Measurements from ENCODE around the gene ATG2A. TPM values are rescaled to one million over a fixed set of nuclear protein-coding genes. Genes with fewer than 3 reads are reported as not detected.

Gene ATG2A
- polyA plus RNA-seq, 2 donors = 10.4 to 11.4 TPM

DNA sequence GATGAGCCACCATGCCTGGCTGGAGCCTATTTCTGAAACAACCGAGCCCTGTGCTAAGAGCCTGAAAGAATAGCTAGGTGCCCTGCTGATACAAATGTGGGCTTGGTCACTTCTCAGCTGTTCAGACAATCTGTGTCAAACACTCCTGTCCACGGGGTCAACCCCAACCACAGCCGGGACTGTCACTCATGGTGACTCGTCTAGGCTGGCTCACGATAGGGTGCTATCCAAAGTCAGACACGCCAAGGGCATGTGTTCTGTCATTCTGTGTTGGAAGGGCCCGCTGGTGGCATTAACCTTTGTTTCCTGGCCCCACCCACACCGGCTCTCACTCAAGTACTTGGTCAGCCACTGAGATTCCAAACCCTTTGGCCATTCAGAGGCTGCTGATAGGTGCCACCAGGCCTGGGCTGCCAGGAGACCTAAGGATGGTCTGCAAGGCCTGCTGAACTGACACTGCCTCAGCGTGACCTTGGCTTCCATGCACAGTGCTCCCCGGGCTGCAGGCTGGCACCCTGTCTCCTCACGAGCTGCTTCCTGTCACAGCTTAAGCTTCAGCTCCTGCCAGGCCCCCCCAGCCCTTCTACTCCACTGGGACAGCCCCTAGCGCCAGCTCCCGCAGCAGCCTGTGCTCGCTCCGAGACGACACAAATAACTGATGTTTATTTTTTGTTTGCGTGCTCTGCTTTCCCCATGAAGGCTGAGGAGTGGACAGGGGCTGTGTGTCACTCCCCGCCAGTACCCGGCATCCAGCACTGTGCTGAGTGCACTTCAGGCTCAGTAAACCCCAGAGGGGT is 58.3 kb downstream of the ATG2A start:
- WGBS, 2 donors = 56 to 61% methylated on average over 19 of the region's 19 CpGs
- Histone ChIP-seq H3K4me3 (ENCODE audit: low read depth in 1 of 2, low read length in 2 of 2) (no peak overlapping the region), H3K4me1 (ENCODE audit: control insufficient read depth in 2 of 2, insufficient read depth in 2 of 2, low read length in 1 of 2) (peaks cover 37 to 50% of the 10 kb centered on the region in 2 donors)

DNA sequence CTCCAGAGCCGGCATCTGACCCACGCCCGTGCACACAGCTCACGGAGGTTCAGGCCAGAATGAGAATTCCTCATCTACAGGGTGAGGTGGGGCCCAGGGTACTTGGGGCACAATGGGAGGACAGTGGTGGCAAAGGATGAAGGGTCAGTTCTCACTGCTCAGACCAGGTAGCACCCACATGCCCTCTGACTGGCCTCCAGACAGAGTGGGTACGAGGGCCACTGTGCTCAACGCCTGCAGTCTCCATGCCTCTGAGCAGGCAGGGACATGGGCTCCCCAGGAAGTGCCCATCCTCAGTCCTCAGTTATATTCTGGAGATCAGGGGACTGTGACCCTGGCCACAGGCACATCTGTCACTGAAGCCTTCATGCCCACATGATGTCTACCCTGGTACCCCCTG is 59.5 kb downstream of the ATG2A start:
- Histone ChIP-seq H3K4me3 (ENCODE audit: low read depth in 1 of 2, low read length in 2 of 2) (no peak overlapping the region), H3K4me1 (ENCODE audit: control insufficient read depth in 2 of 2, insufficient read depth in 2 of 2, low read length in 1 of 2) (peaks cover 29 to 43% of the 10 kb centered on the region in 2 donors), H3K27ac (ENCODE audit: low read depth in 2 of 2, low read length in 1 of 2) (peak overlapping the region; percentile 33 to 66), H3K27me3 (ENCODE audit: control insufficient read depth in 1 of 2, insufficient read depth in 2 of 2, low read length in 2 of 2) (no peaks in the 10 kb centered on the region), H3K9me3 (ENCODE audit: control insufficient read depth in 2 of 2, insufficient read depth in 1 of 2, low read depth in 1 of 2, low read length in 1 of 2) (no peaks in the 10 kb centered on the region), H3K36me3 (ENCODE audit: control insufficient read depth in 2 of 2, insufficient read depth in 2 of 2, low read length in 1 of 2) (peaks cover 0 to 29% of the 10 kb centered on the region in 2 donors)
- 93 to 96% methylated on average over 6 of the region's 6 CpGs for WGBS, 2 donors

More for the DNA sequence above, 58.3 kb downstream of the ATG2A start:
- Histone ChIP-seq H3K36me3 (ENCODE audit: control insufficient read depth in 2 of 2, insufficient read depth in 2 of 2, low read length in 1 of 2) (peaks cover 0 to 26% of the 10 kb centered on the region in 2 donors), H3K27me3 (ENCODE audit: control insufficient read depth in 1 of 2, insufficient read depth in 2 of 2, low read length in 2 of 2) (no peaks in the 10 kb centered on the region), H3K9me3 (ENCODE audit: control insufficient read depth in 2 of 2, insufficient read depth in 1 of 2, low read depth in 1 of 2, low read length in 1 of 2) (no peaks in the 10 kb centered on the region), H3K27ac (ENCODE audit: low read depth in 2 of 2, low read length in 1 of 2) (peak overlapping the region; percentile 29 to 62)

DNA sequence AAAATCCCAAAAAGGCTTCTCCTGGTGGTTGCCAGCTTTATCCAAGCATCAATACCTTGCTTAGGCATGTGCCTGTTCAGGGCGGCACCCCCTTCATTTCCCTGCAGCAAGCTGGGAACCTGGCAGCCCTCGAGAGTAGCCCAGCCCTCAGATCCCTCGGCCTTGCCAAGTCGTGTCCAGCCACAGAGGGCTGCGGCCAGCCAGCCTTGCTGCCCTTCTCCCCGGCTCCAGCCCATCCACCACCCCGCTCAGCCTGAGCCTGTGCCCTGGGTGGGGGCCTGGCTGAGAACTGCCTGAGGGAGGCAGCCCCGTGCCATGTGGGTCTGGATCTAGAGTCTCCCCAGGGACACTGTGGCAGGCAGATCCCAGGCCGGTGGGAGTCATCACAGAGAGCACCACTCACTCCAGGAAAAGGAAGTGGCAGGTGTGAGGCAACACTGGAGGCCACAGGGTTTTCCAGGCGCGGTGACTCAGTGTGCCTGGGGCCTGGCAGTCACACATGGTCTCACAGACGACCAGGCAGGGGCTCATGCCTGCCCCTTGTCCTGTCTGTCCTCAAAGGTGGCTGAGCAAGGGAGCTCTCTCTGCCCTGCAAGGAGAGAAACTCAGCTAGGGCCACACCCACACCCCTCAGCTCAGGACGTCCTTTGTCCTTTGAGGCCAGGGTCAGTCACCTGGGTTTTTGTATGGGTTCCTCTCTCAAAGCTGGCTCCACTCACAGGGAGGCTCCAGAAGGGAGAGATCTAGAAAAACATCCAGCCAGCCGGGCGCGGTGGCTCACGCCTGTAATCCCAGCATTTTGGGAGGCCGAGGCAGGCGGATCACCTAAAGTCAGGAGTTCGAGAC is 60.4 kb downstream of the ATG2A start:
- Histone ChIP-seq H3K4me1 (ENCODE audit: control insufficient read depth in 2 of 2, insufficient read depth in 2 of 2, low read length in 1 of 2) (peaks cover 29 to 43% of the 10 kb centered on the region in 2 donors), H3K4me3 (ENCODE audit: low read depth in 1 of 2, low read length in 2 of 2) (no peak overlapping the region), H3K36me3 (ENCODE audit: control insufficient read depth in 2 of 2, insufficient read depth in 2 of 2, low read length in 1 of 2) (peaks cover 0 to 29% of the 10 kb centered on the region in 2 donors), H3K27ac (ENCODE audit: low read depth in 2 of 2, low read length in 1 of 2) (peak overlapping the region; percentile 83 to 96), H3K27me3 (ENCODE audit: control insufficient read depth in 1 of 2, insufficient read depth in 2 of 2, low read length in 2 of 2) (no peaks in the 10 kb centered on the region), H3K9me3 (ENCODE audit: control insufficient read depth in 2 of 2, insufficient read depth in 1 of 2, low read depth in 1 of 2, low read length in 1 of 2) (no peaks in the 10 kb centered on the region)
- WGBS, 2 donors = 46 to 57% methylated on average over 20 of the region's 20 CpGs

DNA sequence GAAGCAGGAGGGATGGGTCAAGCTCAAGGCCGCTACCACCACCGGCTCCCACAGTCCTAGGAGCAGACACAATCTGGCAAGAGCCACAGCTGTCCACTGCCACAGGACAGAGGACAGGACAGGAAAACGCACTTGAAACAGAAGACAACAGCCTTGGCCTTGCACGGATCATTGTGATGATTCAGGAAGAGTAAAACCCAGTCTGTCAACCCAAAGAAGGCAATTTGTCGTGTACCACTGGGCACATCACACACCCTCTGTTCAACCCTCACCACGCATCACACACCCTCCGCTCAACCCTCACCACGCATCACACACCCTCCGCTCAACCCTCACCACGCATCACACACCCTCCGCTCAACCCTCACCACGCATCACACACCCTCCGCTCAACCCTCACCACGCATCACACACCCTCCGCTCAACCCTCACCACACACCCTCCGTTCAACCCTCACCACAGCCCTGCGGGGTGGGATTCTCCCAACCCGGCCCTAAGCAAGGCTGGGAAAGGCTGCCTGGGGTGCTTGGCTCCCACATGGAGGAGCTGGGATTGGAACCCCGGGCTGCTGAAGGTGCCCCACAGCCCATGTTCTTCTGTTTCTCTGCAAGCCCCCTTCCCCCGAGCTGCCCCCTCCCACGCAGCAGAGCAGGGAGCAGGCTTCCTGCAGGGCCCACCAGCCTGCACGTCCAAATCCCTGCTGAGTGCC is 61.3 kb downstream of the ATG2A start:
- Histone ChIP-seq H3K4me1 (ENCODE audit: control insufficient read depth in 2 of 2, insufficient read depth in 2 of 2, low read length in 1 of 2) (peaks cover 29 to 48% of the 10 kb centered on the region in 2 donors), H3K9me3 (ENCODE audit: control insufficient read depth in 2 of 2, insufficient read depth in 1 of 2, low read depth in 1 of 2, low read length in 1 of 2) (no peaks in the 10 kb centered on the region), H3K4me3 (ENCODE audit: low read depth in 1 of 2, low read length in 2 of 2) (no peak overlapping the region), H3K27ac (ENCODE audit: low read depth in 2 of 2, low read length in 1 of 2) (peak overlapping the region; percentile 83 to 96), H3K36me3 (ENCODE audit: control insufficient read depth in 2 of 2, insufficient read depth in 2 of 2, low read length in 1 of 2) (peaks cover 0 to 29% of the 10 kb centered on the region in 2 donors), H3K27me3 (ENCODE audit: control insufficient read depth in 1 of 2, insufficient read depth in 2 of 2, low read length in 2 of 2) (no peaks in the 10 kb centered on the region)
- 70 to 72% methylated on average over 16 to 20 of the region's 22 CpGs for WGBS, 2 donors

DNA sequence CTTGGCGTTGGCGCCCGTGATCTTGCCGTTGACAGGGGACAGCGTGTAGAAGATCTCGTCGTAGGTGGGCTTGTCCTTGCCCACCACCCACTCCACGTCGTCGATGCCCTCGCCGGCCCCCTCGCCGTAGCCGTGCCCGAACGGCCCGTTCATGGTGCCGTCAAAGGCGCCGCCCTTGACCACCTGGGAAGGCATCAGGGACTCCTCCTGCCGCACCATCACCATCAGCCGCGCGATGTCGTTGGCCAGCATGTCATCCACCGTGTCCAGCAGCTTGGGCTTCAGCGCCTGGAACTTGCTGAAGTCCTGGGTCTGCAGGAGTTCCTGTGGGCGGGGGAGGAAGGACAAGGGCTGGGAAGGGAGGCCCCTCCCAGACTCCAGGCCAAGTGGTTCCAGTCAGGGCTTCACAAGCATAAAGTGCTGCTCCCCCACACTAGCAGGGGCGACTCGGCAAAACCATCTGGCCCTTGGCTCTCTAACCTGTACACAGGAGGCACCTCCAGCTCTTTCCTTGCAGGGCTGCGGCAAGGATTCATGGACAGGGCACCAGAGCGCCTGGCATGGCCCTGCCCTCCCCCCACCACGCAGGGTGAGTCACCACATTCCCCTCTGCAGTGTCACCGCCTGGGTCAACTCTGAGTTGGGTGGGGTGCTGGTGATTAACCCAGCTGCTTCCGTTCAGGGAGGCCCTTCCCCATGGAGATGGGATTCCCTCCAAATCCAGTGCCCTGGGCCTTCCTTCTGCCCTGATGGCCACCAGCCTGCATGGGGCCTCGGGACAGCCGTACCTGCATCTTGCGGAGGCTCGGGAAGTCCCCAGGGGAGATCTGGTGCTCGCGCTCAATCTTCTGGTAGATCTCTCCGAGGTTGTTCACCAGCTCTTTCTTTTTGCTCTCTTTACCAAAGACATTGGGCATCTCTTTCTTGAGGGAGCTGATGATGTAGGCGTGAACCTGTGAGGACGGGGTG is 62.2 kb downstream of the ATG2A start:
- 64 to 74% methylated on average over 45 of the region's 45 CpGs for WGBS, 2 donors
- H3K4me3 ChIP-seq (ENCODE audit: low read depth in 1 of 2, low read length in 2 of 2) = no peak overlapping the region
- peaks cover 0 to 25% of the 10 kb centered on the region in 2 donors for H3K36me3 ChIP-seq (ENCODE audit: control insufficient read depth in 2 of 2, insufficient read depth in 2 of 2, low read length in 1 of 2)
- peak overlapping the region; percentile 73 to 96 for H3K27ac ChIP-seq (ENCODE audit: low read depth in 2 of 2, low read length in 1 of 2)
- H3K27me3 ChIP-seq (ENCODE audit: control insufficient read depth in 1 of 2, insufficient read depth in 2 of 2, low read length in 2 of 2) = no peaks in the 10 kb centered on the region
- no peaks in the 10 kb centered on the region for H3K9me3 ChIP-seq (ENCODE audit: control insufficient read depth in 2 of 2, insufficient read depth in 1 of 2, low read depth in 1 of 2, low read length in 1 of 2)
- peaks cover 29 to 48% of the 10 kb centered on the region in 2 donors for H3K4me1 ChIP-seq (ENCODE audit: control insufficient read depth in 2 of 2, insufficient read depth in 2 of 2, low read length in 1 of 2)

DNA sequence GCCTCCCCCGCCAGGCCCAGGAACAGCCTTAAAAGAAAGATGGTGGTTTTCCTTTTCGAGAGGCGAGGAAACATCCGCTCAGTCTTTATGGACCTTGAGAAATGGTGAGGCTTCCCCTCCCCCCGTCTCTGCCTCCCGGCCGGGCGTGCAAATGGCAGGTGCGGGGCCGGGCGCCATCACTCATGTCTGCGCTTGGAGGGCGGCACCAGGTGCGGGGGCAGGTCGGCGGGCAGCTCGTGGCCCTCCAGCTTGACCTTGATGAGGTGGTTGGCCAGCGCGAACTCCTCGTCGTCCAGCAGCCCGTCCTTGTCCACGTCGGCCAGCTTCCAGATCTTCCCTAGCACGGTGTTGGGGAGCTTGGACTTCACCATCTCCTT is 62.9 kb downstream of the ATG2A start:
- peaks cover 29 to 52% of the 10 kb centered on the region in 2 donors for H3K4me1 ChIP-seq (ENCODE audit: control insufficient read depth in 2 of 2, insufficient read depth in 2 of 2, low read length in 1 of 2)
- H3K4me3 ChIP-seq (ENCODE audit: low read depth in 1 of 2, low read length in 2 of 2) = no peak overlapping the region
- H3K27ac ChIP-seq (ENCODE audit: low read depth in 2 of 2, low read length in 1 of 2) = peak overlapping the region; percentile 73 to 96
- H3K9me3 ChIP-seq (ENCODE audit: control insufficient read depth in 2 of 2, insufficient read depth in 1 of 2, low read depth in 1 of 2, low read length in 1 of 2) = no peaks in the 10 kb centered on the region
- peaks cover 0 to 22% of the 10 kb centered on the region in 2 donors for H3K36me3 ChIP-seq (ENCODE audit: control insufficient read depth in 2 of 2, insufficient read depth in 2 of 2, low read length in 1 of 2)
- WGBS, 2 donors = 93 to 95% methylated on average over 25 of the region's 25 CpGs
- H3K27me3 ChIP-seq (ENCODE audit: control insufficient read depth in 1 of 2, insufficient read depth in 2 of 2, low read length in 2 of 2) = no peaks in the 10 kb centered on the region

DNA sequence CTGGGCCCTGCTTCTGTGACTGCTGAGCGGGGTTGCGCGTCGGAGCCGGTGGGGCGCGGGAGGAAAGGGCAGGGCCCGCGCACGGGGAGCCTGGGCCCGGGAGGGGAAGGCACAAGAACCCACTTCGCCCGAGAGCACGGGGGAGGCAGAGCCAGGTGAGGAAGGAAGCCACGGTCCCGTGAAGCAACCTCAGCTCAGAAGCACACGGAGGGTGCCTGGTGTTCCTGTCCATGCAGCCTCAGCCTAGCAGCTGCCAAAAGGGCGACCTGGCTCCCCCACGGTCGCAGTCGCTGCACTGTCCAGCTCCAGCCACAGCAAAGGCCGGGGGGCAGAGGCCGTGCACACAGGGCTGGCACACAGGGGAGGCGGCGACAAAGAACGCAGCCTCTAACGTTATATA is 63.3 kb downstream of the ATG2A start:
- peak overlapping the region in 1 of 2 donors; percentile 45 for H3K27ac ChIP-seq (ENCODE audit: low read depth in 2 of 2, low read length in 1 of 2)
- WGBS, 2 donors = 69 to 74% methylated on average over 25 to 27 of the region's 27 CpGs
- peaks cover 0 to 18% of the 10 kb centered on the region in 2 donors for H3K36me3 ChIP-seq (ENCODE audit: control insufficient read depth in 2 of 2, insufficient read depth in 2 of 2, low read length in 1 of 2)
- H3K4me3 ChIP-seq (ENCODE audit: low read depth in 1 of 2, low read length in 2 of 2) = no peak overlapping the region
- peaks cover 29 to 51% of the 10 kb centered on the region in 2 donors for H3K4me1 ChIP-seq (ENCODE audit: control insufficient read depth in 2 of 2, insufficient read depth in 2 of 2, low read length in 1 of 2)
- no peaks in the 10 kb centered on the region for H3K9me3 ChIP-seq (ENCODE audit: control insufficient read depth in 2 of 2, insufficient read depth in 1 of 2, low read depth in 1 of 2, low read length in 1 of 2)
- H3K27me3 ChIP-seq (ENCODE audit: control insufficient read depth in 1 of 2, insufficient read depth in 2 of 2, low read length in 2 of 2) = no peaks in the 10 kb centered on the region

DNA sequence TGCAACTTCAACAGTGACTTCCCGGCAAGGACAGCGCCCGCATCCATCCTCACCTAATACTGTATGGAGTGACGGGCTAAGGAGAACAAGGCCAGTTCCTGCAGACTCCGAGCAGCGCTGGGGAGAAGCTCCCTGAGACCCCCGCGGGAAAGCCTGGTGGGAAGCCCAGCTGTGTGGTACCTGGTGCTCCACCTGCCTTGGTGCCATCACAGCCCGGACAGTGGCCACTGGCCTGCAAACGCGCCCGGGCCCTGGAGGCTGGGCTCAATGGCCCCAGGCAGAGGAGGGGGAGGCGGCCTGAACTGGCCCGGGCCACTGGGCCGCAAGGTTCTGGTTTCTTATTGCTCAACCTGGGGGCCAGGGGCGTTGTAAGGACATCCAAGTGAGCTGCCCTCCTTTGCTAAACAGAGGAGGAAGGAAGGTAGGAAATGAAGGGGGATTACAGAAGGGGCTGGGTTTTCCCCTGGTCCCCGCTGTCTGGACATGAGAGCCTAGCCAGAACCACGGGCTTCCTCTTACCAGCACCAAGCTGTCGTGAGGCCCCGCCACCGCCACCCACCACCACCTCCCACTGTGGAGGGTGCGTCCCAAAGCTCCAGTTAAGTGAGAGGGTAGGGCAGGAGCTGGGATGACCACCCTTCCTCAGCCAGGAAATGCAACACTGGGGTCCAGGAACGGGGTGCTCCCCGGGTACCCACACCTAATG is 64.1 kb downstream of the ATG2A start:
- no peak overlapping the region for H3K4me3 ChIP-seq (ENCODE audit: low read depth in 1 of 2, low read length in 2 of 2)
- H3K36me3 ChIP-seq (ENCODE audit: control insufficient read depth in 2 of 2, insufficient read depth in 2 of 2, low read length in 1 of 2) = peaks cover 0 to 17% of the 10 kb centered on the region in 2 donors
- WGBS, 2 donors = 73 to 76% methylated on average over 24 of the region's 24 CpGs
- H3K4me1 ChIP-seq (ENCODE audit: control insufficient read depth in 2 of 2, insufficient read depth in 2 of 2, low read length in 1 of 2) = peaks cover 29 to 52% of the 10 kb centered on the region in 2 donors
- no peaks in the 10 kb centered on the region for H3K9me3 ChIP-seq (ENCODE audit: control insufficient read depth in 2 of 2, insufficient read depth in 1 of 2, low read depth in 1 of 2, low read length in 1 of 2)
- H3K27me3 ChIP-seq (ENCODE audit: control insufficient read depth in 1 of 2, insufficient read depth in 2 of 2, low read length in 2 of 2) = no peaks in the 10 kb centered on the region
- peak overlapping the region in 1 of 2 donors; percentile 25 for H3K27ac ChIP-seq (ENCODE audit: low read depth in 2 of 2, low read length in 1 of 2)
